ENCODE results near the gene LSS.
"Not testable (repeated sequence)": the region's sequence is repeated elsewhere in the genome, so short reads cannot be mapped to it uniquely, and the experiment has no call there.

GRCh38 chr21:46200877-46201803 is 27.4 kb downstream of the LSS start:
- TF ChIP-seq POLR2A (IDR thresholded peaks at IDR 0.05; ENCODE audit: low read depth, low read length); CEBPB (IDR thresholded peaks at IDR 0.05; ENCODE audit: low read depth, low read length); CTCF (conservative IDR thresholded peaks at IDR 0.05; ENCODE audit: low read depth, low read length); BHLHE40 (IDR thresholded peaks at IDR 0.05; ENCODE audit: low read depth, low read length); RFX5 (IDR thresholded peaks at IDR 0.05; ENCODE audit: low read depth, low read length); CHD1 (IDR thresholded peaks at IDR 0.05; ENCODE audit: low read depth, low read length); MAZ (IDR thresholded peaks at IDR 0.05; ENCODE audit: borderline replicate concordance, low read depth, low read length); RAD21 (IDR thresholded peaks at IDR 0.05; ENCODE audit: low read length); RCOR1 (IDR thresholded peaks at IDR 0.05; ENCODE audit: insufficient replicate concordance, low read length); ELK1 (IDR thresholded peaks at IDR 0.05; ENCODE audit: borderline replicate concordance, low read depth, low read length); NFE2L2 (IDR thresholded peaks at IDR 0.05; ENCODE audit: low read depth, low read length); SMC3 (IDR thresholded peaks at IDR 0.05; ENCODE audit: low read depth, low read length); MXI1 (IDR thresholded peaks at IDR 0.05; ENCODE audit: borderline replicate concordance, low read depth, low read length); USF2 (IDR thresholded peaks at IDR 0.05; ENCODE audit: low read depth, low read length): not testable (repeated sequence)
